K562 (cell line): Measurements from ENCODE around the gene TMEM92. TPM values are rescaled to one million over a fixed set of nuclear protein-coding genes. Genes with fewer than 3 reads are reported as not detected.

Experiments
- ATF4 ChIP-seq: fragments of 450-650 bp; formaldehyde crosslinking; IDR thresholded peaks from 2 replicates; pipeline ENCODE4 v1.4.0; 2022; ENCODE audit warnings: mild to moderate bottlenecking, moderate library complexity
- E2F3 ChIP-seq: fragments of 250-450 bp; sonication (Bioruptor Pico); IDR thresholded peaks from 2 replicates; pipeline ENCODE4 v1.4.0; 2020; ENCODE audit warnings: mild to moderate bottlenecking
- ETS2 ChIP-seq: IDR thresholded peaks from 2 replicates; pipeline ENCODE4 v1.6.1; 2016; ENCODE audit warnings: borderline replicate concordance, missing genetic modification characterization, mild to moderate bottlenecking, moderate library complexity, missing compliant biosample characterization; ENCODE audit not compliant: poor library complexity, severe bottlenecking
- FOXK1 ChIP-seq: sonication (generic); formaldehyde crosslinking; IDR thresholded peaks from 2 replicates; pipeline ENCODE4 v1.8.0; 2022; ENCODE audit warnings: missing genetic modification reagents, mild to moderate bottlenecking, borderline replicate concordance
- NR2F6 ChIP-seq: fragments of 450-650 bp; formaldehyde crosslinking; IDR thresholded peaks from 2 replicates; pipeline ENCODE4 v1.4.0; 2020; ENCODE audit warnings: mild to moderate bottlenecking
- PML ChIP-seq: IDR thresholded peaks from 2 replicates; pipeline ENCODE4 v1.6.1; 2012; ENCODE audit warnings: low read length, inconsistent platforms
- POLR2G ChIP-seq: fragments of 200-400 bp; formaldehyde crosslinking; IDR thresholded peaks from 2 replicates; pipeline ENCODE4 v1.6.1; 2017; ENCODE audit warnings: low read depth, mild to moderate bottlenecking, antibody characterized with exemption, low read length, moderate library complexity
- RBFOX2 ChIP-seq: fragments of 200-400 bp; formaldehyde crosslinking; IDR thresholded peaks from 2 replicates; pipeline ENCODE4 v1.6.1; 2017; ENCODE audit warnings: low read depth, mild to moderate bottlenecking, low read length, moderate library complexity
- RFX7 ChIP-seq: fragments of 250-450 bp; sonication (Bioruptor Pico); IDR thresholded peaks from 2 replicates; pipeline ENCODE4 v1.5.1; 2021; ENCODE audit warnings: mild to moderate bottlenecking
- SIN3A ChIP-seq, 2 experiments: fragments of 150-350 bp in 1 of 2; IDR thresholded peaks; 2 replicates each; pipeline ENCODE4 v1.6.1; 2011 to 2016; ENCODE audit warnings: borderline replicate concordance in 2 of 2, low read depth in 2 of 2, low read length in 2 of 2, mild to moderate bottlenecking in 2 of 2, moderate library complexity in 2 of 2; ENCODE audit not compliant: control insufficient read depth in 1 of 2
- SLC30A9 ChIP-seq: fragments of 250-450 bp; sonication (Bioruptor Pico); IDR thresholded peaks from 2 replicates; pipeline ENCODE4 v1.8.0; 2022; ENCODE audit warnings: mild to moderate bottlenecking, moderate library complexity
- SMAD3 ChIP-seq: fragments of 450-650 bp; formaldehyde crosslinking; conservative IDR thresholded peaks from 2 replicates; pipeline ENCODE4 v1.4.0; 2020; ENCODE audit warnings: mild to moderate bottlenecking
- SRF ChIP-seq, 2 experiments: fragments of 250-450, 450-650 bp in 1 of 2; sonication (Bioruptor Pico) in 1 of 2; sonication (generic) in 1 of 2; formaldehyde crosslinking; IDR thresholded peaks; 2 replicates each; pipeline versions ENCODE4 v1.5.0 to v1.5.1; 2020 to 2022; ENCODE audit warnings: mild to moderate bottlenecking in 1 of 2, missing genetic modification reagents in 1 of 2
- ZNF124 ChIP-seq: sonication (generic); formaldehyde crosslinking; IDR thresholded peaks from 2 replicates; pipeline ENCODE4 v1.8.1; 2022; ENCODE audit warnings: missing genetic modification reagents
- ZNF3 ChIP-seq: fragments of 250-450 bp; sonication (Bioruptor Pico); IDR thresholded peaks from 2 replicates; pipeline ENCODE4 v1.5.0; 2021; ENCODE audit warnings: mild to moderate bottlenecking, moderate library complexity
- ZNF512 ChIP-seq: IDR thresholded peaks from 2 replicates; pipeline ENCODE4 v1.6.1; 2016; ENCODE audit warnings: missing genetic modification characterization, missing compliant biosample characterization
- ZNF518B ChIP-seq: fragments of 250-450 bp; sonication (Bioruptor Pico); IDR thresholded peaks from 2 replicates; pipeline ENCODE4 v1.5.0; 2021; ENCODE audit warnings: mild to moderate bottlenecking, moderate library complexity
- ZNF561 ChIP-seq: fragments of 450-650 bp; formaldehyde crosslinking; conservative IDR thresholded peaks from 2 replicates; pipeline ENCODE4 v1.4.0; 2020; ENCODE audit warnings: mild to moderate bottlenecking, moderate library complexity
- ZNF639 ChIP-seq, 2 experiments: fragments of 200-800 bp in 1 of 2; sonication (Bioruptor generic) in 1 of 2; sonication (generic) in 1 of 2; formaldehyde crosslinking in 1 of 2; IDR thresholded peaks in 1 of 2; conservative IDR thresholded peaks in 1 of 2; 2 replicates each; pipeline versions ENCODE4 v1.5.0 to v1.6.1; 2016 to 2020; ENCODE audit warnings: missing compliant biosample characterization in 1 of 2, missing genetic modification characterization in 1 of 2, missing genetic modification reagents in 1 of 2
- ZNF778 ChIP-seq: fragments of 450-650 bp; formaldehyde crosslinking; IDR thresholded peaks from 2 replicates; pipeline ENCODE4 v1.4.0; 2020; ENCODE audit warnings: mild to moderate bottlenecking, moderate library complexity
- polyA plus RNA-seq, 8 experiments: library from polyadenylated mRNA; depleted of rRNA in 4 of 8; stranded (reverse) in 5 of 8; unstranded in 3 of 8; fragments of >200 nt; fragmentation: Nextera tagmentation in 2 of 8; fragmentation: Illumina TruSeq in 1 of 8; extraction: Ambion mirVana in 2 of 8; extraction: Trizol in 1 of 8; gene quantifications; 2 replicates each; pipeline versions ENCODE4 v1.2.1 to v1.2.3, GENCODE V29; 2011 to 2014; ENCODE audit warnings: inconsistent platforms in 1 of 8, missing spikeins in 1 of 8
- total RNA-seq, 7 experiments: library from RNA; depleted of rRNA in 6 of 7; stranded (reverse); fragments of >200 nt in 6 of 7; fragmentation: Illumina TruSeq in 2 of 7; extraction: Trizol in 2 of 7; gene quantifications; 2 replicates each; pipeline versions ENCODE4 v1.2.1 to v1.2.3, GENCODE V29; 2011 to 2021; ENCODE audit warnings: low replicate concordance in 1 of 7

TMEM92 gene
- total and polyA plus RNA-seq, 9 of the 15 experiments (the other 6 are each of a cell fraction or from before 2014, with no cell fraction given): 0.14 to 2.1 (median 0.40) TPM

GRCh38 chr17:50319306-50320004 lies 45.2 kb downstream of the TMEM92 start (continued):
- TF ChIP-seq ATF4 (CRISPR knock-in tag) (peak; percentile 49; the same call in 1 of the 2 replicates), SRF (CRISPR knock-in tag; IDR thresholded peaks at IDR 0.05) (no peak), ZNF124 (no peak), NR2F6 (no peak), SLC30A9 (CRISPR knock-in tag) (no peak), SMAD3 (peak; percentile 92), ZNF512 (tag) (no peak), POLR2G (no peak), ZNF778 (no peak), RBFOX2 (no peak), ZNF518B (CRISPR knock-in tag) (no peak), ZNF3 (CRISPR knock-in tag) (no peak), PML (no peak), RFX7 (CRISPR knock-in tag) (no peak), E2F3 (CRISPR knock-in tag) (peak; percentile 83; the same call in 1 of the 2 replicates), ETS2 (tag) (no peak), ZNF561 (CRISPR knock-in tag) (no peak), FOXK1 (CRISPR knock-in tag) (no peak), ZNF639 (CRISPR knock-in tag; conservative IDR thresholded peaks at IDR 0.05 in 1 of 2, IDR thresholded peaks at IDR 0.05 in 1 of 2) (peak in 1 of 2 experiments; percentile 85; a peak in 2 of 4 replicates), SIN3A (IDR thresholded peaks at IDR 0.05; ENCODE audit: borderline replicate concordance in 2 of 2, control insufficient read depth in 1 of 2, low read depth in 2 of 2, low read length in 2 of 2) (no peak)
